ENCODE results near the gene FBXO42. TPM values are rescaled to one million over a fixed set of nuclear protein-coding genes. Genes with fewer than 3 reads are reported as not detected.

FBXO42 gene
- total RNA-seq, 1 donor from 2014 or later, result 18.8 TPM

- TF ChIP-seq EZH2 (IDR thresholded peaks at IDR 0.05), result no peak
- no peak for TF ChIP-seq EZH2phosphoT487 (IDR thresholded peaks at IDR 0.05)
- no peak for TF ChIP-seq CTCF (IDR thresholded peaks at IDR 0.05)
- Histone ChIP-seq H2AFZ (replicated peaks) (no peak overlapping the region), H3K36me3 (peaks cover 2% of the 10 kb centered on the region), H3K4me1 (no peaks in the 10 kb centered on the region), H3K27ac (no peak overlapping the region), H3K9me3 (ENCODE audit: low read depth) (no peaks in the 10 kb centered on the region), H3K4me2 (no peak overlapping the region), H4K20me1 (ENCODE audit: low read depth) (peaks cover 3% of the 10 kb centered on the region), H3K4me3 (no peak overlapping the region), H3K9ac (no peak overlapping the region), H3K79me2 (ENCODE audit: low read depth) (no peaks in the 10 kb centered on the region), H3F3A (ENCODE audit: low read depth) (no peaks in the 10 kb centered on the region), H3K27me3 (no peaks in the 10 kb centered on the region)
- DNase-seq (ENCODE audit: low spot score), result no peak
- Mint-ChIP-seq H3K4me3 (no peak overlapping the region), H3K27me3 (ENCODE audit: insufficient read depth, low read depth) (no peaks in the 10 kb centered on the region), H3K9me3 (peaks cover 2% of the 10 kb centered on the region), H3K36me3 (peaks cover 30% of the 10 kb centered on the region), H3K4me1 (no peaks in the 10 kb centered on the region), H3K27ac (no peak overlapping the region)
These were observed 49.3 kb downstream of the FBXO42 start for GRCh38 chr1:16302709-16303627.

- H3K27me3 Mint-ChIP-seq (ENCODE audit: insufficient read depth, low read depth), result peaks cover 3% of the 10 kb centered on the region
- no peak for TF ChIP-seq EZH2phosphoT487 (IDR thresholded peaks at IDR 0.05)
- TF ChIP-seq EZH2 (IDR thresholded peaks at IDR 0.05), result no peak
- TF ChIP-seq CTCF (IDR thresholded peaks at IDR 0.05), result no peak
- peaks cover 29% of the 10 kb centered on the region for H3K36me3 Mint-ChIP-seq
- no peak overlapping the region for H3K4me2 ChIP-seq
- H3K27me3 ChIP-seq, result no peaks in the 10 kb centered on the region
- no peaks in the 10 kb centered on the region for H3K9me3 Mint-ChIP-seq
- peaks cover 2% of the 10 kb centered on the region for H3K36me3 ChIP-seq
- H3F3A ChIP-seq (ENCODE audit: low read depth), result no peaks in the 10 kb centered on the region
- no peak overlapping the region for H3K9ac ChIP-seq
- H3K27ac ChIP-seq, result no peak overlapping the region
- H3K4me1 Mint-ChIP-seq, result no peaks in the 10 kb centered on the region
- H3K4me1 ChIP-seq, result no peaks in the 10 kb centered on the region
- H3K79me2 ChIP-seq (ENCODE audit: low read depth), result no peaks in the 10 kb centered on the region
- no peak overlapping the region for H2AFZ ChIP-seq (replicated peaks)
- no peaks in the 10 kb centered on the region for H3K9me3 ChIP-seq (ENCODE audit: low read depth)
- no peaks in the 10 kb centered on the region for H4K20me1 ChIP-seq (ENCODE audit: low read depth)
- DNase-seq (ENCODE audit: low spot score), result no peak
- no peak overlapping the region for H3K4me3 ChIP-seq
- H3K4me3 Mint-ChIP-seq, result no peak overlapping the region
- no peak overlapping the region for H3K27ac Mint-ChIP-seq
These were observed 51.8 kb downstream of the FBXO42 start for GRCh38 chr1:16300436-16300835.

GRCh38 chr1:16298653-16299052 lies 53.6 kb downstream of the FBXO42 start:
- Mint-ChIP-seq H3K4me3 (no peak overlapping the region), H3K9me3 (no peaks in the 10 kb centered on the region), H3K27ac (no peak overlapping the region), H3K27me3 (ENCODE audit: insufficient read depth, low read depth) (peaks cover 3% of the 10 kb centered on the region), H3K36me3 (peaks cover 31% of the 10 kb centered on the region), H3K4me1 (no peaks in the 10 kb centered on the region)
- Histone ChIP-seq H4K20me1 (ENCODE audit: low read depth) (peaks cover 5% of the 10 kb centered on the region), H3K4me2 (no peak overlapping the region), H2AFZ (replicated peaks) (no peak overlapping the region), H3K79me2 (ENCODE audit: low read depth) (no peaks in the 10 kb centered on the region), H3K27me3 (no peaks in the 10 kb centered on the region), H3K27ac (no peak overlapping the region), H3K9me3 (ENCODE audit: low read depth) (no peaks in the 10 kb centered on the region), H3K4me1 (no peaks in the 10 kb centered on the region), H3F3A (ENCODE audit: low read depth) (no peaks in the 10 kb centered on the region), H3K9ac (no peak overlapping the region), H3K36me3 (peaks cover 2% of the 10 kb centered on the region), H3K4me3 (no peak overlapping the region)
- DNase-seq (ENCODE audit: low spot score), result no peak
- TF ChIP-seq EZH2 (IDR thresholded peaks at IDR 0.05), result no peak
- no peak for TF ChIP-seq CTCF (IDR thresholded peaks at IDR 0.05)
- TF ChIP-seq EZH2phosphoT487 (IDR thresholded peaks at IDR 0.05), result no peak
